ENCODE data around the gene HIP1.

Gene HIP1

DNA sequence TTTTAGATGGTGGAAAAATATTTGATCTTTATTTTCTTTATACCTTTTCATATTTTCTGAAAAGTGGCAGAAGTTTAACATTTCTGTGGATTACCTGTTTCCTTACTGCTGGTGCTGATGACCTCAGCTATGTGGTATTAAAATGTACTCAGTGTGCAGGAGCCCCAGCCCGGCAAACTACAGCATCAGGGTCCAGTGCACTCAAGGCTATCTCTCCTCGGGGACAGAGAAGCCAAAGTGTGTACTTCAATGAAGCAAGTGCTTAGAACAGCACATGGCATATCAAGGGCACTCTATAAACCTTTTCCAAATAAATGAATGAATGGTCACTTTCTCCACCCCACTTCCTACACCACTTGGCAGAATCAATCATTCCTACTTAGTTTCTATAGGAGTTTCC is 111.8 kb downstream of the HIP1 start:
- TF ChIP-seq, protein P1, sequence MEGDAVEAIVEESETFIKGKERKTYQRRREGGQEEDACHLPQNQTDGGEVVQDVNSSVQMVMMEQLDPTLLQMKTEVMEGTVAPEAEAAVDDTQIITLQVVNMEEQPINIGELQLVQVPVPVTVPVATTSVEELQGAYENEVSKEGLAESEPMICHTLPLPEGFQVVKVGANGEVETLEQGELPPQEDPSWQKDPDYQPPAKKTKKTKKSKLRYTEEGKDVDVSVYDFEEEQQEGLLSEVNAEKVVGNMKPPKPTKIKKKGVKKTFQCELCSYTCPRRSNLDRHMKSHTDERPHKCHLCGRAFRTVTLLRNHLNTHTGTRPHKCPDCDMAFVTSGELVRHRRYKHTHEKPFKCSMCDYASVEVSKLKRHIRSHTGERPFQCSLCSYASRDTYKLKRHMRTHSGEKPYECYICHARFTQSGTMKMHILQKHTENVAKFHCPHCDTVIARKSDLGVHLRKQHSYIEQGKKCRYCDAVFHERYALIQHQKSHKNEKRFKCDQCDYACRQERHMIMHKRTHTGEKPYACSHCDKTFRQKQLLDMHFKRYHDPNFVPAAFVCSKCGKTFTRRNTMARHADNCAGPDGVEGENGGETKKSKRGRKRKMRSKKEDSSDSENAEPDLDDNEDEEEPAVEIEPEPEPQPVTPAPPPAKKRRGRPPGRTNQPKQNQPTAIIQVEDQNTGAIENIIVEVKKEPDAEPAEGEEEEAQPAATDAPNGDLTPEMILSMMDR (conservative IDR thresholded peaks at IDR 0.05; ENCODE audit: low read depth, low read length), result no peak
- no peak overlapping the region for H3K4me3 ChIP-seq (ENCODE audit: low read depth, low read length)
- no peak for DNase-seq (ENCODE audit: low read depth)

DNA sequence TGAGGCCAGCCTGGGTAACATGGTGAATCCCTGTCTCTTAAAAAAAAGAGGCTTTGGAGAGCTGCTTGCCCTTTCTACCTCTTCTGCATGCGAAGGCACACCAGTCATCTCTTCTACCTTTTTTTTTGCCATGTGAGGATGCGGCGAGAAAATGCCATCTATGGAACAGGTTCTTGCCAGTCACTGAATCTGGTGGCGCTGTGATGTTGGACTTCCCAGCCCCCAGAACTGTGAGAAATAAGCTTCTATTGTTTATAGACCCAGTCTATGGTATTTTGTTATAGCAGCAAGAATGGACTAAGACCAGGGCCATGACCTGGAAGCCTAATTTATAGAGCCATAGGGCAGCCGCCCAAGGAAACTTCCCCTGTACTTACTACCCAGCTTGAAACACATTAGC is 112.9 kb downstream of the HIP1 start:
- TF ChIP-seq, protein P1 (conservative IDR thresholded peaks at IDR 0.05; ENCODE audit: low read depth, low read length), result no peak

DNA sequence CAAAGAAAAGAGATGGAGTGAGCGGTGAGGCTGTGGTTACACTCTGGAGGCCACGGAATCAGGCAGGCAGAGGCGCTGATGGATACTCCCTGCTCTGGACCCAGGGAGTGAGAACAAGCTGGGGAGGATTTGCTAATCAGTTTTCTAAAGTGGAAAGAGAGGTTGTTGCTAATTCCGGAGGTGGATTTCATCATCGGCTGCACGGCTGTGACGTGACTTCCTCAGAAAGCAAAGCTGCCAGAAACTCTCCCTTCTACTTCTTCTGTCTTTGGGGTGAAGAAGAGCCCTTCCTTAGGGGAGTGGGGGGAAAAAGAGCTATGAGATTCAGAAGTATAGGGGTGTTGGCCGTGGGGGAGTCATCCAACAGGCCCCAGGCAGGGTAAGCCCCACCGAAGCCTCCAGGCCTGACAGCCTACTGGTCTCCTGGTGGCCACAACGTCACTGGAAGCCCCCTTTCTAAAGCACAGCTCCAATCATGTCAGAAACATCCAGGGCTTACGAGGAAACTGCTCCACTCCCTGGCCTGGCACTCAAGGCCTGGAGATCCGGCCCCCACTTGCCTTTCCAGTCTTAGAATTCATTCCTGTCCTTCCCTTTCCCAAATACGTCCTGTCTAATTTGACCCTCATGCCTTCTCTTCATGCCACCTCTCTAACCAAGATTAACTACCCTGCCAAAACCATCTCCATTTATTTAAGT is 114.5 kb downstream of the HIP1 start:
- peak; percentile 82 for DNase-seq (ENCODE audit: low read depth)
- TF ChIP-seq, protein P1 (conservative IDR thresholded peaks at IDR 0.05; ENCODE audit: low read depth, low read length), result no peak

More for the DNA sequence above, 112.9 kb downstream of the HIP1 start:
- DNase-seq (ENCODE audit: low read depth), result no peak
- no peak overlapping the region for H3K4me3 ChIP-seq (ENCODE audit: low read depth, low read length)

DNA sequence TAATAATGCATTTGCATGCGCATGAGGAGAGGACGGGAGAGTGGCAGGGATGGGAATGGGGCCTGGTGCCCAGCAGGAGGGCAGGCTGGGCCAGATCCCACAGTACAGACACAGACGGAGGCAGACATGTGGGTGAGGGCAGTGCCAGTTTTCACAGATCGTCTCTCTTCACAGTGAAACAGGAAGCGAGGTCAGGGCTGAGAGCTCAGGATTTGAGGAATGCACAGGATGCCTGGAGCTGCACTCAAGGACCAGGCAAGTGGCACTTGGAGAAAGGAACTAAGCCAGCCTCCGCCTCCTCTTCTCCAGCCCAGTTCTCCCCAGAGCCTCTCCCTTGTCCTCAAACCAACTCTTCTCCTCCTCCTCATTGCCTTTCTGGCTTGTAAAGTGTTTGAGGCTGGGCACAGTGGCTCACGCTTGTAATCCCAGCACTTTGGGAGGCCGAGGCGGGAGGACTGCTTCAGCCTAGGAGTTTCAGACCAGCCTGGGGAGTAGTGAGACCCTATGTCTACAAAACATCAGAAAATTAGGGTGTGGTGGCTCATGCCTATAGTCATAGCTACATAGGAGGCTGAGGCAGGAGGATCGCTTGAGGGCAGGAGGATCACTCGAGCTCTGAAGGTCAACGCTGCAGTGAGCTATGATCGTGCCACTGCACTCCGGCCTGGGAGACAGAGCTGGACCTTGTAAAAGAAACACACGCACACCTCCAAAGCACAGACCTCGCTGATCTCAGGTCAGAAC is 115.2 kb downstream of the HIP1 start:
- DNase-seq (ENCODE audit: low read depth), result no peak
- TF ChIP-seq, protein P1 (conservative IDR thresholded peaks at IDR 0.05; ENCODE audit: low read depth, low read length), result no peak
- no peak overlapping the region for H3K4me3 ChIP-seq (ENCODE audit: low read depth, low read length)

More for the DNA sequence above, 114.5 kb downstream of the HIP1 start:
- no peak overlapping the region for H3K4me3 ChIP-seq (ENCODE audit: low read depth, low read length)

DNA sequence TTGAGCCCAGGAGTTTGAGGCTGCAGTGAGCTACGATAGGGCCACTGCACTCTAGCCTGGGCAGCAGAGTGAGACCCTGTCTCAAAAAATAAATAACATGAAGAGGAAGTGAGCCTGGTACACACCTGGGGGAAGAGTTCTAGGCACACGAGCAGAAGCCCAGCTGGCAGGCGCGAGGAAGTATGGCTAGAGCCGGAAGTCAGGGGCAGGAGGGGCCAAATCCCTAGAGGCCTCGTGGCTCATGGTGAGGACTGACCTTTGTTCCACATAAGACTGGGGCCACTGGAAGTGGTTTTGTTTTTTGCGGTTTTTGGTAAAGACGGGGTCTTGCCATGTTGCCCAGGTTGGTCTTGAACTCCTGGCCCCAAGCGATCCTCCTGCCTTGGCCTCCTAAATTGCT is 117.6 kb downstream of the HIP1 start:
- DNase-seq (ENCODE audit: low read depth), result no peak
- TF ChIP-seq, protein P1 (conservative IDR thresholded peaks at IDR 0.05; ENCODE audit: low read depth, low read length), result no peak
- no peak overlapping the region for H3K4me3 ChIP-seq (ENCODE audit: low read depth, low read length)

DNA sequence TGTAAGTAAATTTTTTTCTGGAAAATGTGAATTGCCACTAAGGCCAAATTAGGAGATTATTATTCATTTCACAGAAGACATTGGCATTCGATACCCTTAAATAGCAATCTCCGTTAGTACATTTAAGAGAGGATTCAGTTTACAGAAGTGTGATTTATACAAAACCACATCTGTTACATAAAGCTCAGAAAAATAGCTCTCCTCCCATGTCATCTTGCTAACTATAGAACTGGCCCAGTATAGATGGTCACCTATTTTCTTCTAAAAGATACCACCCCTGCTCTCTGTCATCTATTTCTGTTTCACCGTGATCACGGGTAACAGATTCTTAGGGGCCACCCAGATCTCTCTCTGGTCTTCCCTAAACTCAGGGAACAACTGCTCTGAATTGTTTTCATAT is 119.1 kb downstream of the HIP1 start:
- TF ChIP-seq, protein P1 (conservative IDR thresholded peaks at IDR 0.05; ENCODE audit: low read depth, low read length), result no peak
- H3K4me3 ChIP-seq (ENCODE audit: low read depth, low read length), result no peak overlapping the region
- DNase-seq (ENCODE audit: low read depth), result no peak
